B cell (primary cell): ENCODE data around the gene SPPL3. TPM values are rescaled to one million over a fixed set of nuclear protein-coding genes. Genes with fewer than 3 reads are reported as not detected.

Experiments
- ATAC-seq: fragments of 200-7000 bp; cut with Tn5 transposase; one replicate; pipeline ENCODE4 v1.10.0; 2021; ENCODE audit warnings: low read depth, mild to moderate bottlenecking, moderate number of reproducible peaks, moderate library complexity
- CTCF ChIA-PET: fragments of 350-600 bp; sonication (Branson Sonifier 250); formaldehyde crosslinking; loops from one replicate; lab custom pipeline; 2021; ENCODE audit warnings: antibody characterized with exemption, inconsistent platforms; lab: Charles Lee
- POLR2A ChIA-PET: fragments of 350-600 bp; sonication (Branson Sonifier 250); formaldehyde crosslinking; loops from one replicate; lab custom pipeline; 2021; ENCODE audit warnings: antibody characterized with exemption; lab: Charles Lee
- DNase-seq: peaks from one replicate; pipeline ENCODE4 v3.0.0; 2013
- H2AFZ ChIP-seq: 2 replicates; pipeline ENCODE4 v1.6.1; 2012; ENCODE audit warnings: mild to moderate bottlenecking, low read depth, low read length; ENCODE audit not compliant: insufficient read depth, poor library complexity, severe bottlenecking
- H3K27ac ChIP-seq, 2 donors: 1 replicate in 1 of 2; 2 replicates in 1 of 2; pipeline ENCODE4 v1.5.1; 2012 to 2013; ENCODE audit warnings: low read length in 2 of 2, mild to moderate bottlenecking in 2 of 2, moderate library complexity in 1 of 2
- H3K27me3 ChIP-seq, 4 experiments: fragments of 200-600 bp in 1 of 4; sonication (generic) in 1 of 4; replicated peaks in 1 of 4; 1 replicate in 2 of 4; 2 replicates in 2 of 4; pipeline versions ENCODE4 v1.6.1 to v1.7.0; 2013 to 2016; ENCODE audit warnings: low read length in 3 of 4, mild to moderate bottlenecking in 2 of 4, mixed read lengths in 1 of 4, moderate library complexity in 1 of 4; ENCODE audit not compliant: insufficient read depth in 4 of 4, control insufficient read depth in 3 of 4; ENCODE audit errors: control extremely low read depth in 1 of 4
- H3K36me3 ChIP-seq, 2 experiments: replicated peaks in 1 of 2; 1 replicate in 1 of 2; 2 replicates in 1 of 2; pipeline versions ENCODE4 v1.6.1 to v1.7.1; 2013; ENCODE audit warnings: low read length in 1 of 2; ENCODE audit not compliant: insufficient read depth in 2 of 2, control insufficient read depth in 1 of 2; ENCODE audit errors: control extremely low read depth in 1 of 2, extremely low read depth in 1 of 2
- H3K4me1 ChIP-seq, 2 donors: fragments of 200-600 bp in 1 of 2; sonication (generic) in 1 of 2; 1 replicate in 1 of 2; 2 replicates in 1 of 2; pipeline versions ENCODE4 v1.5.1 to v1.6.1; 2013 to 2017; ENCODE audit warnings: low read length in 2 of 2; ENCODE audit not compliant: control insufficient read depth in 2 of 2, insufficient read depth in 2 of 2
- H3K4me2 ChIP-seq: replicated peaks from 2 replicates; pipeline ENCODE3; 2012; ENCODE audit warnings: mild to moderate bottlenecking, low read depth, low read length; ENCODE audit not compliant: poor library complexity, severe bottlenecking
- H3K4me3 ChIP-seq, 5 experiments: fragments of 200-600 bp in 1 of 5; sonication (generic) in 1 of 5; 1 replicate in 3 of 5; 2 replicates in 2 of 5; pipeline versions ENCODE4 v1.5.1 to v1.7.0; 2011 to 2016; ENCODE audit warnings: low read length in 4 of 5, mild to moderate bottlenecking in 4 of 5, low read depth in 2 of 5, control low read depth in 1 of 5, moderate library complexity in 1 of 5; ENCODE audit not compliant: insufficient read depth in 1 of 5; ENCODE audit errors: control extremely low read depth in 1 of 5, extremely low read depth in 1 of 5
- H3K79me2 ChIP-seq: fragments of 200-600 bp; sonication (generic); one replicate; pipeline ENCODE4 v1.6.0; 2016; ENCODE audit warnings: low read length; ENCODE audit not compliant: control insufficient read depth, insufficient read depth
- H3K9ac ChIP-seq: fragments of 200-600 bp; sonication (generic); 2 replicates; pipeline ENCODE4 v1.6.1; 2017; ENCODE audit warnings: mild to moderate bottlenecking, low read length, moderate library complexity
- H3K9me3 ChIP-seq, 3 donors: one replicate each; pipeline versions ENCODE4 v1.6.1 to v1.7.1; 2013; ENCODE audit warnings: low read length in 2 of 3; ENCODE audit not compliant: control insufficient read depth in 2 of 3, insufficient read depth in 1 of 3; ENCODE audit errors: control extremely low read depth in 1 of 3
- H4K20me1 ChIP-seq: 2 replicates; pipeline ENCODE4 v1.6.0; 2012; ENCODE audit warnings: mild to moderate bottlenecking, low read length; ENCODE audit not compliant: insufficient read depth, control insufficient read depth, poor library complexity, severe bottlenecking
- H3K27ac Mint-ChIP-seq: one replicate; pipeline ENCODE4 v1.8.0; 2021; ENCODE audit warnings: mixed read lengths
- H3K27me3 Mint-ChIP-seq: one replicate; pipeline ENCODE4 v1.8.0; 2021; ENCODE audit warnings: mixed read lengths
- H3K4me1 Mint-ChIP-seq: one replicate; pipeline ENCODE4 v1.8.0; 2021; ENCODE audit warnings: mixed read lengths
- H3K4me3 Mint-ChIP-seq: one replicate; pipeline ENCODE4 v1.8.0; 2021; ENCODE audit warnings: mixed read lengths
- H3K9me3 Mint-ChIP-seq: one replicate; pipeline ENCODE4 v1.8.0; 2022; ENCODE audit warnings: mixed read lengths; ENCODE audit not compliant: insufficient read depth
- EZH2 ChIP-seq: IDR thresholded peaks from 2 replicates; pipeline ENCODE4 v1.6.1; 2012; ENCODE audit warnings: borderline replicate concordance, low read depth, mild to moderate bottlenecking, moderate library complexity, low read length; ENCODE audit not compliant: insufficient read depth, poor library complexity, severe bottlenecking
- WGBS: methylation state at CpG from one replicate; pipeline ENCODE4 v1.1.5; 2013; ENCODE audit warnings: missing lambda C conversion rate; ENCODE audit not compliant: insufficient coverage; 5-methylcytosine and 5-hydroxymethylcytosine counted together
- intact Hi-C: fragments of 100-400 bp; cut with micrococcal nuclease; formaldehyde crosslinking; loops from one replicate; pipeline ENCODE4 v1.10.0; 2022
- polyA plus RNA-seq: library from polyadenylated mRNA; depleted of rRNA; stranded (reverse); fragments of >200 nt; gene quantifications from 2 replicates; pipeline ENCODE4 v1.2.3, GENCODE V29; 2012
- total RNA-seq, 2 donors: library from RNA; stranded (reverse); fragments of 120-200 nt in 1 of 2; gene quantifications; 1 replicate in 1 of 2; 2 replicates in 1 of 2; pipeline versions ENCODE4 v1.2.3 to v1.2.4, GENCODE V29; 2013 to 2022
- TF ChIP-seq, protein P1 (sequence below): fragments of 200-600 bp; IDR thresholded peaks from one replicate; pipeline ENCODE4 v1.8.0; 2022; ENCODE audit warnings: antibody characterized with exemption, mild to moderate bottlenecking

SPPL3 gene
- total and polyA plus RNA-seq, 2 donors (not counting 1 experiment from before 2014, with no cell fraction given), result 12.3 to 43.6 TPM

DNA sequence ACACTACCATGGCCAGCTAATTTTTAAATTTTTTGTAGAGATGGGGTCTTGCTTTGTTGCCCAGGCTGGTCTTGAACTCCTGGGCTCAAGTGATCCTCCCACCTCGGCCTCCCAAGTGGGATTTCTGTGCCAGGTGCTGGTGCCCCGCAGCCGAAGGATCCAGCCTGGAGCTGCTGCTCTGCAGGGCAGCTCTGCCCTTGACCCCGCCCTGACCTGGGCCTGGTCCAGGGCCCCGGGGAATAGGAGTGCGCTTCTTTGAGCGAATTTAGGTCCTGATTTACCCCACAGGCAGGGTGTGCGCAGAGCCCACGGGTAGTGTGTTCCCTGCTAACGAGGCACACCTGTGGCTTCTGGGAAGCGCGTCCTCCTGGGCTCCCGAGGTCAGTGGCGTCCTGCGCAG lies 163.3 kb downstream of the SPPL3 start:
- H3K4me2 ChIP-seq, result no peak overlapping the region
- H3K79me2 ChIP-seq, result no peaks in the 10 kb centered on the region
- H3K9ac ChIP-seq, result no peak overlapping the region
- H2AFZ ChIP-seq, result no peak overlapping the region
- H3K27ac ChIP-seq, result no peak overlapping the region
- no peaks in the 10 kb centered on the region for H4K20me1 ChIP-seq
- ATAC-seq (no peak), DNase-seq (no peak)
- POLR2A ChIA-PET, result no interaction called here
- H3K4me3 ChIP-seq, result no peak overlapping the region
- TF ChIP-seq EZH2, result no peak
- TF ChIP-seq, protein P1, sequence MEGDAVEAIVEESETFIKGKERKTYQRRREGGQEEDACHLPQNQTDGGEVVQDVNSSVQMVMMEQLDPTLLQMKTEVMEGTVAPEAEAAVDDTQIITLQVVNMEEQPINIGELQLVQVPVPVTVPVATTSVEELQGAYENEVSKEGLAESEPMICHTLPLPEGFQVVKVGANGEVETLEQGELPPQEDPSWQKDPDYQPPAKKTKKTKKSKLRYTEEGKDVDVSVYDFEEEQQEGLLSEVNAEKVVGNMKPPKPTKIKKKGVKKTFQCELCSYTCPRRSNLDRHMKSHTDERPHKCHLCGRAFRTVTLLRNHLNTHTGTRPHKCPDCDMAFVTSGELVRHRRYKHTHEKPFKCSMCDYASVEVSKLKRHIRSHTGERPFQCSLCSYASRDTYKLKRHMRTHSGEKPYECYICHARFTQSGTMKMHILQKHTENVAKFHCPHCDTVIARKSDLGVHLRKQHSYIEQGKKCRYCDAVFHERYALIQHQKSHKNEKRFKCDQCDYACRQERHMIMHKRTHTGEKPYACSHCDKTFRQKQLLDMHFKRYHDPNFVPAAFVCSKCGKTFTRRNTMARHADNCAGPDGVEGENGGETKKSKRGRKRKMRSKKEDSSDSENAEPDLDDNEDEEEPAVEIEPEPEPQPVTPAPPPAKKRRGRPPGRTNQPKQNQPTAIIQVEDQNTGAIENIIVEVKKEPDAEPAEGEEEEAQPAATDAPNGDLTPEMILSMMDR, result no peak
- Mint-ChIP-seq H3K9me3 (no peaks in the 10 kb centered on the region), H3K4me1 (no peaks in the 10 kb centered on the region), H3K27me3 (no peaks in the 10 kb centered on the region), H3K27ac (no peak overlapping the region), H3K4me3 (no peak overlapping the region)
- CTCF ChIA-PET, result no interaction called here
- H3K36me3 ChIP-seq, result peaks cover 0 to 3% of the 10 kb centered on the region in 2 experiments
- 97% methylated on average over 15 of the region's 15 CpGs for WGBS
- intact Hi-C loops, result no loop called here
- no peaks in the 10 kb centered on the region for H3K9me3 ChIP-seq
- no peaks in the 10 kb centered on the region for H3K4me1 ChIP-seq
- no peaks in the 10 kb centered on the region for H3K27me3 ChIP-seq

DNA sequence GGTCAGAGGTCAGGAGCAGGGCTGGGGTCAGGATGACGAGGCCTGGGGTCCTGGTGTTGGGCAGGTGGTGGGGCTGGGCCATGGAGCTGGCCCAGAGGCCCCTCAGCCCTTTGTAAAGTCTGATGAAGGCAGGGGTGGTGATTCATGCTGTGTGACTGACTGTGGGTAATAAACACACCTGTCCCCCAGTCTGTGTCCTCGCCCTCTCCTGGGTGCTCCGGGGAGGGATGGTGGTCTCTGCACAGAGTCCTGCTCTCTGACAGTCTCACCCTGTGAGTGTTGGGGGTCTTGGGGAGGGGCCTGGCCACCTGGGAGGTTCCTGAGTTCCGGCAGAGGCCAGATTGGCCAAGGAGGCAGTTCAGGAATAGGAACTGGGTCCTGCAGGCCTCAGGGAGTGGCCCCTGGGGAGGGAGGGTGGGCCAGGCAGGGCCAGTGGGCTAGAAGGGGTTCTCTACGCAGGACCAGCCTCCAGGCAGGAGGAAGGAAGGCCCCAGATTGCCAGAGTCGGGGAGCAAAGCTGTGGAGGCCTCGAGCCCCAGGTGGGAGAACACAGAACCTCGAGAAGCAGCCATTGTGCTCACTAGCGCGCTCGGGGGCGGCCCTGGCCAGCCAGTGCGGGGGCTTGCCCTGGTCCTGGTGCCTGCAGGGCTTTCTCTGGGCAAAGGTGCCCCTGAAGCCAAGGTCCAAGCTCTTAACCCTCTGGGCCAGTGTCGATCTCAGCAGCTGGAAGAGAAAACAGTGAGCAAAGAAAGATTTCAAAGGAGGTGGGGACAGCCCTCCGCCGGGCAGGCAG lies 164.1 kb downstream of the SPPL3 start:
- no peaks in the 10 kb centered on the region for H4K20me1 ChIP-seq
- H3K4me3 ChIP-seq, result no peak overlapping the region
- ATAC-seq, result no peak
- Mint-ChIP-seq H3K27me3 (no peaks in the 10 kb centered on the region), H3K9me3 (no peaks in the 10 kb centered on the region), H3K27ac (no peak overlapping the region), H3K4me3 (no peak overlapping the region), H3K4me1 (no peaks in the 10 kb centered on the region)
- H3K79me2 ChIP-seq, result no peaks in the 10 kb centered on the region
- no peak for TF ChIP-seq EZH2
- TF ChIP-seq, protein P1, result no peak
- H3K4me1 ChIP-seq, result no peaks in the 10 kb centered on the region
- no peak overlapping the region for H3K4me2 ChIP-seq
- no peak overlapping the region for H3K27ac ChIP-seq
- no peaks in the 10 kb centered on the region for H3K27me3 ChIP-seq
- H3K9ac ChIP-seq, result no peak overlapping the region
- intact Hi-C loops, result no loop called here
- H3K36me3 ChIP-seq, result peaks cover 0 to 3% of the 10 kb centered on the region in 2 experiments
- H2AFZ ChIP-seq, result no peak overlapping the region
- WGBS, result 93% methylated on average over 15 of the region's 16 CpGs
- DNase-seq, result no peak
- CTCF ChIA-PET, result no interaction called here
- POLR2A ChIA-PET, result no interaction called here
- H3K9me3 ChIP-seq, result no peaks in the 10 kb centered on the region
